ENCODE measurements around the gene CAB39.

CAB39 gene

DNA sequence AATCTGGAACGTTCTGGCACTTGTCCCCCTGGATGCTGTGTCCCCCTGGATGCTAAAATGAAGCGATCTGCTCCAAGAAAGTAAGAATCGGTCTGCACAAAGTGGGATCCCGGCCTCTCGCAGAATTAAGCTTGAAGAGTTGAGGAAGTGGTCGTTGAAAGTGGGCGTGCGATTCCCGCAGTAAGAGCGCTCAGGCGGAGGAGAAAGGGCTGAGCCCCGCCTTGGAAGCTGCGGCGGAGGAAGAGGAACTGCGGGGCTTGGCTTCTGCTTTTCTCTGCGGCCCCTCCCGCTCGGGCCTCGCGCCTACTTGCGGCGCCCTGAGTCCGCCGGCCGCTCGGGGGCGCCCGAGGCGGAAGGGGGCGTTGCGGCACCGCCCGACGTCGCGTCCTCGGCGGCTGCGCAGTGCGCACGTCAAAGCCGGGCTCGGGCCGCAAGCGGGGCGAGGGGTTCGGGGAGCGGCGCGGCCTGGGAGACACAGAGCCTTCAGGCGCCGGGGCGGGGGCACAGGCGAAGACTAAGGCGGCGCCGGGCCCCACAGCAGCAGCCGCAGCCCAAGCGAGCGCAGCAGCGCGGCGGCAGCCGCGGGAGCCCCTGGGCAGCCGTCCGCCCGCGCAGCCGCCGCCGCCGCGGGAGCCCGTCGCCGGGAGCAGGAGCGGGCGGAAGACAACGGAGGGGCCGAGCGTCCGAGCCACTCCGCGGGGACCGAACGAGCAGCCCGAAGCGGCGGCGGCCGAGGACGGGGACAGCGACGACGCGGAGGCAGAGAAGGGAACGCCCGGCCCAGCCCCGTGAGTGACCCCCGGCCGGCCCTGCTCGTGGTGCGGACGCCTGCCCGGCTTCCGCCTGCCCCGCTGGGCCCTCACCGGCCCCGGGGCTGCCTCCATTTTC, at the start of gene CAB39:
TSS of gene CAB39 (plus strand) at position 400 of the 888 bp plus-strand sequence. CDS start 47,160 bp downstream, outside the sequence.
- peak; percentile 91 for DNase-seq (ENCODE audit: low spot score)

DNA sequence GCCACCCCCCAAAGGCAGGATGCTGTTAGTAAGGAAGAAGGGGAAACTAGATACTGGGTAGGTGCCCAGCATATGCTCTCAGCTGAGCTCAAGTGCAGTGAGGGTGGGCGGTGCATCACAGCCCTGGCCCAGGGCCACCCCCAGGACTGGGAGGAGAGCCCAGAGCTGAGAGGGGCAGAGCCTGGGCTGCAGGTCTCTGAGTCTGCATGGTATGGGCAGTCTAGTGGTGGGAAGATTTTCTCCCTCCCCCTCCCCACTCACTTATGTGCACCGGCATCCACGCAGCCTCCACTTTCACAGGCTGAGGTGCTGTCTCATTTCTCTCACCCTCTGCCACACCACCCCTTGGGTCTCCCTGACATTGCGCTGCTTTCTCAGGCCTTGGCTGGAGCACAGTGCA, 48.5 kb upstream of the CAB39 start:
- DNase-seq (ENCODE audit: low spot score), result no peak

- DNase-seq (ENCODE audit: low spot score), result no peak
Observed at GRCh38 chr2:230664844-230665243, 47.8 kb upstream of the CAB39 start.

GRCh38 chr2:230665263-230665691, 47.4 kb upstream of the CAB39 start:
- no peak for DNase-seq (ENCODE audit: low spot score)

GRCh38 chr2:230666446-230666845, 46.2 kb upstream of the CAB39 start:
- no peak for DNase-seq (ENCODE audit: low spot score)

- DNase-seq (ENCODE audit: low spot score), result no peak
Observed at GRCh38 chr2:230666885-230667712, 45.5 kb upstream of the CAB39 start.

DNA sequence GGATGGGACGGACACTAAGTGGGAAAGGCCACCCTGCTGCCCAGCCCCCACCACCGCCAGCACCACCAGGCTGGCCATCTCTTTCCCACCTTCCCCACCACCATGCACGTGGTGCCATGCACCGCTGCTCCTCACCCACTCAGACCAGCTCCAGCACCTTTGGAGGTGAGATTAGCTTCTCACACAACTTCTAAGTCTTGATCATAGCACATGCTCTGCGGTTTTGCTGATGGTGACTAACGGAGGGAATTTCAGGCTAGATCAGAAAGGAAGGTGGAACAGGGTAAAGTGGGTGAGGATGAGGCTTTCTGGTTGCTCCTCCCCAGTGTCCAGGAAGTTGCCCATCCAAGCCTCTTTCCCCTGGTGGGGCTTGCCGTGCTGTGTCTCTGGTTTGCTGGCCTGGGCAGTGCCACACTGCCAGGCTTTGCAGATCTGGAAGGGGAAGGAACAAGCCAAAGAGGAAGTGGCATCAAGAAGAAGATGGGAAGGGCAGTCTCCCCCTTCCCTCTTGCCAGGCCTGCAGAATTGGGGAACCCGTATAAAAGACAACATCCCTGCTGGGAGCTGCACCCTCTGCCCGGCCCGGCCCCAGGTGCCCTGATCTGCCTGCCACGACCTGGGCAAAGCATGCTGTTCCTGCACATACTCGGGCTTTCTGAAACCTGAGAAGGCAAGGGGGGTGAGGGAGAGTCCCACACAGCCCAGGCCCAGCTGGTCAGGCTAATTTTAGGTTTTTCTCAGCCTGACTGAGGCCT, 44.3 kb upstream of the CAB39 start:
- no peak for DNase-seq (ENCODE audit: low spot score)

GRCh38 chr2:230668939-230669303, 43.7 kb upstream of the CAB39 start:
- no peak for DNase-seq (ENCODE audit: low spot score)

DNA sequence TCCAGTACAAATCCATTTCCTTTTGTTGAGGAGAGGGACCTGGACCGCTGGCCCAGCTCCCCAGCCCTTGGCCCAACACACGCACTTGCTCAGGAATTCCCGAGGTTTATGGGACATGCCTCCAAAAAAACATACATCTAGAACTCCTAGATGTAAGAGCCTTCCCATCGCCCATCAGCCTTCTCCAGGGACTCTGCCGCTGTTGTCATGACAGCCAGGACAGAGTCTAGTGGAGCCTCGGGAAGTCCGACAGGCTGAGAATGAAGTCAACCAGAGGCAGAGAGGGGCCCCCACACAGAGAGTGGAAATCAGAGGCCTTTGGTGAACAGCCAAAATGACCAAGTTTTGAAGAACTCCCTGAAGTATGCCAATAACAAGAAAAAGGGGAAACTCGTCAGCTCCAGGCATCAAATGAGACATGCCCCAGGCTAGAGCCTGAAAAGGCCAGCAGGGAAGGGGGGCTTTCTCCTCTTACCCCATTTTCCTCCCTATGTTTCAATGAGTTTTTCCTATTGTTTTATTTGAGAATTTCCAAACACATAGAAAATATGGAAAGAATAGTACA, 43.2 kb upstream of the CAB39 start:
- no peak for DNase-seq (ENCODE audit: low spot score)

DNA sequence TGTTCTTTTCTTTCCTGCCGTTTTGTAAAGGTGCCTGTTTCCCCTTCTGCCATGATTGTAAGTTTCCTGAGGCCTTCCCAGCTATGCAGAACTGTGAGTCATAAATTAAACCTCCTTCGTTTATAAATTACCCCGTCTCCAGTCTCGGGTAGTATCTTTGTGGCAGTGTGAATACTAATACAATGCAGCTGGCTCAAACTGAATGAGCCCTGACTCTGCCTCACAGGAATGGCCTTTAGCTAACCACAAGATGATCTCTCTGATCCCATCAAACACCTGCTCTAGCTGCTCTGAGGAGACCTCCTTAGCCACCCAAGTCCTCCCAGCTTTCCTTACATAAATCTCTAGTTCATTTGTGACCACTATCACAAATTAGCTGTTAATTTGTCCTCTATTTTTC, 41.5 kb upstream of the CAB39 start:
- no peak for DNase-seq (ENCODE audit: low spot score)

DNA sequence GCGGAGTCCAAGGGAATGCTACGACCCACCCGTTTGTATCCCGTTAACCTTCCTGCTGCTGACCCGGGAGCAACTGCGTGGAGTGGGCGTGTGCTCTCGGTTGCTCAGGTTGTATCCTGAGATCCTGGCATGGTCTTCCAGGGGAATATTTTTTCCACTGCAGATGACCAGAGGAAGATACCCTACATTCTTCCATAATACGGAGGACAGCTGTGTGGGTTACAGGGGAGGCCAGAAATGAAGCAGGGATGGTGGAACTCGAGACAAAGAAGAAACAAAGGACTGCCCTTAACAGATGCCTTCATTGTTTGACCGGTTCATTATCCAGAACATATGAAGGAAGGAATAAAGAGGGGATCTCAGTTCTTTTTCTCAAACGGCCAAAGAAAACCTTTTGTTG, 39.8 kb upstream of the CAB39 start:
- no peak for DNase-seq (ENCODE audit: low spot score)

- DNase-seq (ENCODE audit: low spot score), result no peak
Observed at GRCh38 chr2:230674401-230674800, 38.2 kb upstream of the CAB39 start.

DNA sequence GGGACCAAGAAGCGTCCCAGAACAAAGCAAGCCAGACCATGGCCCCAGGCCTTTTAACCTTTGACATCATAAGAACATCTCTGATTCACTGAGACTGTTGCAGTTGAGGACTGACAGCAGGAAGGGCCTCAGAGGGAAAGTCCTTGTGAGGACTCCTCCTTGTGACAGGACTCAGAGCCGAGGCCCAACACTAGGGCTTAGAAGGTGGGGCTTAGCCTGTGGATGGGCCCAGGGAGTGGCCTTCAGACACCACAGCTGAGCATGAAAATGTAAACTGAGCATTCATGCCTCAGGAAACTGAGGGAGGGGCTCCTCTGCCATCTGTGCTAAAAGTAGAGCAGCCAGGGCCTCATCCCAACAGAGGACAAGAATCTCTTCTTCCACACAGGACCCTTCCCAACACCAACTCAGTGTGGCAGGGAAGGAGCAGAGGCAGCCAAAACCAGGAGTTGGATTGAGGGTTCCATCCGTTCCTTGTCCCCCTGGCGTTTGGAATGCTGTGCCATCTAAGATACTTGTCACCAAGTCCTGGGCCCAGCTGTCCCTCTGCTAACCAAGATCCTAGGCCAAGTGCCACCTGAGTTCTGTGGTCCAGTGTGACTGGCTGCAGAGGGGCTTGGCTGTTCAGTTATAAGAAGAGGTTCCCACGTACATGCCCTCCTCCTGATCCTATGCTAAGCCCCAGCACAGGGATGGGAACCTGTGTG, 37.5 kb upstream of the CAB39 start:
- DNase-seq (ENCODE audit: low spot score), result no peak

DNA sequence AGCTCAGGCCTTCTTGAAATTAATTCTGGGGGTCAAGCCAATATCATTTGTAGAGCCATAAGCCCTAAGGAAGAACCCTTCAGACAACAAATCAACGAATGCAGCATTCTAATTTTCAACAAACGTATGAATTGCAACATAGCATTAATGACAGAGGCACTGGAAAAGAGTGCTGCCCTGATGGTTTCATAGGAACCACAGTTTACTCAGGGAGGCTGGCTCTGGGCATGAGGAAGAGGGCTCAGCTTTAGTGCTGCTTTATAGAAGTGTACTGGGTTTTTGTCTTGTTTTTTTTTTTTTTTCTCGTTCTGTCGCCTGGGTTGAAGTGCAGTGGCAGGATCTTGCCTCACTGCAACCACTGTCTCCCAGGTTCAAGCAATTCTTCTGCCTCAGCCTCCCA, 36.1 kb upstream of the CAB39 start:
- no peak for DNase-seq (ENCODE audit: low spot score)

GRCh38 chr2:230677201-230677946, 35.3 kb upstream of the CAB39 start:
- no peak for DNase-seq (ENCODE audit: low spot score)

GRCh38 chr2:230678018-230678417, 34.6 kb upstream of the CAB39 start:
- no peak for DNase-seq (ENCODE audit: low spot score)

DNA sequence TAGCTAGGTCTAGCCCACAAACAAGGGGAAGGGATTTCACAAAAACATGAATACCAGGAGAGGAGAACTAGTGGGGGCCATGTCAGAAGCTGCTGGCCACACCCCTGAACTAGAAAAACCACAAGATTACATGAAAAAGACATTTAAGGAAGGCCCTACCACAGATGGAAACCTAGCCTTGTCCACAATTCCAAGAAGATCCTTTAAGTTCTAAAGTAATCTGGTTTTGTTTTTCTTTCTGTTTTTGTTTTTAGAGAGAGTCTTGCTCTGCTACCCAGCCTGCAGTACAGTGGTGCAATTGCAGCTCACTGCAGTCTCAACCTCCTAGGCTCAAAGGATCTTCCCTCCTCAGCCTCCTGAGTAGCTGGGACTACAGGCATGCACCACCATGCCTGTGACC, 34.2 kb upstream of the CAB39 start:
- no peak for DNase-seq (ENCODE audit: low spot score)

GRCh38 chr2:230680463-230681170, 32.0 kb upstream of the CAB39 start:
- DNase-seq (ENCODE audit: low spot score), result no peak

DNA sequence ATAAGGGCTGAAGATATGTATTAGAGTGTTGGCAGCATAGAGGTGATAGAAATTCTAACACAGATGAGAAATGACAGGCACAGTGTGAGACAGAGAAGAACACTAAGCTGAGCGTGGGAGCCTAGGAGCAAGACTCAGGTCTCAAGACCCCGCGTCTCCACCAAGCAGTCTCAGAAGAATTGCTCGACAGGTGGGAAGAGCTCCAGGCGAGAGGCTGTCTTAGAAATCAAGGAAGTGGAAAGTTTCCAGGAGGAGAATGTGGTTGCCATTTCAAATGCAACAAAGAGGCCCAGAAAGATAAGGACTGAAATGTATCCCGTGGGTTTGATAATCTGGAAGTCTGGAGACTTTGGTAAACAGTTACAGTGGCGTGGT, 31.5 kb upstream of the CAB39 start:
- DNase-seq (ENCODE audit: low spot score), result no peak

GRCh38 chr2:230682546-230682945, 30.1 kb upstream of the CAB39 start:
- DNase-seq (ENCODE audit: low spot score), result no peak
